Measurements from ENCODE around the gene CAMLG. TPM values are rescaled to one million over a fixed set of nuclear protein-coding genes. Genes with fewer than 3 reads are reported as not detected.
A peak's percentile ranks its signal among the peaks of the same experiment; 100 is the strongest.

Gene CAMLG
- total and polyA plus RNA-seq, 2 of the 13 experiments (the other 11 are each of a cell fraction or from before 2014, with no cell fraction given), result 14.2 to 19.8 TPM

DNA sequence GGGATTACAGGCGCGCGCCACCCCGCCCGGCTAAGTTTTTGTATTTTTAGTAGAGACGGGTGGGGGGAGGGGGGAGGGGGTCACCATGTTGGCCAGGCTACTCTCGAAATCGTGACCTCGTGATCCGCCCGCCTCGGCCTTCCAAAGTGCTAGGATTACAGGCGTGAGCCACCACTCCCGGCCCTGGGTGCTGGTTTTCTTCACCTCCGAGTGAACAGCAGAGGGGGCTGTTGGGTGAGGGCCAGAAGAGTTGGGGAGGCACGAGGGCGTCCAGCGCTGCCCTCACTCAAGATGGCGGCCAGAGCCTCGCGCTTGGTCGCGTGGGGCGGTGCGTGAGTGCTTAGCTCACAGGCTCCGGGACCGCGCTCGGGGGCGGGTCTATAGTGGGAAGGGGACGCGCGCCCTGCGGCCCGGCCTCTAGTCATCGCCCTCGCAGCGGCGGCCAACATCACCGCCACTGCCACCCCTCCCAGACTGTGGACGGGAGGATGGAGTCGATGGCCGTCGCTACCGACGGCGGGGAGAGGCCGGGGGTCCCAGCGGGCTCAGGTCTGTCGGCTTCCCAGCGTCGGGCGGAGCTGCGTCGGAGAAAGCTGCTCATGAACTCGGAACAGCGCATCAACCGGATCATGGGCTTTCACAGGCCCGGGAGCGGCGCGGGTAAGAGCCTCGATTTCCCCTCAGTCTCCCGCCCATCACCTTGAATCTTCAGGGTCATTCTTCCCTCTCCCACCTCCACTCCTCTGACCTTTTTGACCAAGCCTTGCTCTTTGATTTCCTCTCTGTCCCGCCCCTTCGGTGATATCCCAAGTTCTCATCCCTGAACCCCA, at the start of gene CAMLG (continued):
- TF ChIP-seq, protein P1, sequence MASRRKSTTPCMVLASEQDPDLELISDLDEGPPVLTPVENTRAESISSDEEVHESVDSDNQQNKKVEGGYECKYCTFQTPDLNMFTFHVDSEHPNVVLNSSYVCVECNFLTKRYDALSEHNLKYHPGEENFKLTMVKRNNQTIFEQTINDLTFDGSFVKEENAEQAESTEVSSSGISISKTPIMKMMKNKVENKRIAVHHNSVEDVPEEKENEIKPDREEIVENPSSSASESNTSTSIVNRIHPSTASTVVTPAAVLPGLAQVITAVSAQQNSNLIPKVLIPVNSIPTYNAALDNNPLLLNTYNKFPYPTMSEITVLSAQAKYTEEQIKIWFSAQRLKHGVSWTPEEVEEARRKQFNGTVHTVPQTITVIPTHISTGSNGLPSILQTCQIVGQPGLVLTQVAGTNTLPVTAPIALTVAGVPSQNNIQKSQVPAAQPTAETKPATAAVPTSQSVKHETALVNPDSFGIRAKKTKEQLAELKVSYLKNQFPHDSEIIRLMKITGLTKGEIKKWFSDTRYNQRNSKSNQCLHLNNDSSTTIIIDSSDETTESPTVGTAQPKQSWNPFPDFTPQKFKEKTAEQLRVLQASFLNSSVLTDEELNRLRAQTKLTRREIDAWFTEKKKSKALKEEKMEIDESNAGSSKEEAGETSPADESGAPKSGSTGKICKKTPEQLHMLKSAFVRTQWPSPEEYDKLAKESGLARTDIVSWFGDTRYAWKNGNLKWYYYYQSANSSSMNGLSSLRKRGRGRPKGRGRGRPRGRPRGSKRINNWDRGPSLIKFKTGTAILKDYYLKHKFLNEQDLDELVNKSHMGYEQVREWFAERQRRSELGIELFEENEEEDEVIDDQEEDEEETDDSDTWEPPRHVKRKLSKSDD (CRISPR knock-in tag; IDR thresholded peaks at IDR 0.05; ENCODE audit: low read depth), result peak; percentile 99
- TF ChIP-seq NCOA1 (CRISPR knock-in tag; IDR thresholded peaks at IDR 0.05) (no peak; the same call in 1 of the 2 replicates), YY1 (IDR thresholded peaks at IDR 0.05; ENCODE audit: insufficient read depth, insufficient replicate concordance, low read depth, low read length) (peak; percentile 99), ZFP36L2 (CRISPR knock-in tag; IDR thresholded peaks at IDR 0.05) (no peak; the same call in 1 of the 2 replicates), KDM3A (CRISPR knock-in tag; IDR thresholded peaks at IDR 0.05; ENCODE audit: low read depth) (peak; percentile 93), CBX5 (CRISPR knock-in tag; IDR thresholded peaks at IDR 0.05; ENCODE audit: borderline replicate concordance) (peak; percentile 79; the same call in 1 of the 2 replicates), ZNF253 (CRISPR knock-in tag; IDR thresholded peaks at IDR 0.05; ENCODE audit: borderline replicate concordance) (peak; percentile 48; the same call in 1 of the 2 replicates), FOXA1 (IDR thresholded peaks at IDR 0.05) (no peak), FOXA1 (CRISPR knock-in tag; IDR thresholded peaks at IDR 0.05) (no peak), U2AF2 (IDR thresholded peaks at IDR 0.05; ENCODE audit: low read depth, low read length) (no peak), ZNF839 (CRISPR knock-in tag; IDR thresholded peaks at IDR 0.05; ENCODE audit: borderline replicate concordance) (peak; percentile 98; the same call in 1 of the 2 replicates), MLLT10 (CRISPR knock-in tag; IDR thresholded peaks at IDR 0.05) (no peak), ZNF569 (CRISPR knock-in tag; IDR thresholded peaks at IDR 0.05; ENCODE audit: borderline replicate concordance) (no peak), ZNF672 (CRISPR knock-in tag; IDR thresholded peaks at IDR 0.05) (no peak), ATF7-NPFF (CRISPR knock-in tag; IDR thresholded peaks at IDR 0.05; ENCODE audit: low read depth) (peak; percentile 76), XBP1 (CRISPR knock-in tag; IDR thresholded peaks at IDR 0.05) (no peak), HMGA1 (CRISPR knock-in tag; conservative IDR thresholded peaks at IDR 0.05) (no peak)
- TF ChIP-seq, protein P2, sequence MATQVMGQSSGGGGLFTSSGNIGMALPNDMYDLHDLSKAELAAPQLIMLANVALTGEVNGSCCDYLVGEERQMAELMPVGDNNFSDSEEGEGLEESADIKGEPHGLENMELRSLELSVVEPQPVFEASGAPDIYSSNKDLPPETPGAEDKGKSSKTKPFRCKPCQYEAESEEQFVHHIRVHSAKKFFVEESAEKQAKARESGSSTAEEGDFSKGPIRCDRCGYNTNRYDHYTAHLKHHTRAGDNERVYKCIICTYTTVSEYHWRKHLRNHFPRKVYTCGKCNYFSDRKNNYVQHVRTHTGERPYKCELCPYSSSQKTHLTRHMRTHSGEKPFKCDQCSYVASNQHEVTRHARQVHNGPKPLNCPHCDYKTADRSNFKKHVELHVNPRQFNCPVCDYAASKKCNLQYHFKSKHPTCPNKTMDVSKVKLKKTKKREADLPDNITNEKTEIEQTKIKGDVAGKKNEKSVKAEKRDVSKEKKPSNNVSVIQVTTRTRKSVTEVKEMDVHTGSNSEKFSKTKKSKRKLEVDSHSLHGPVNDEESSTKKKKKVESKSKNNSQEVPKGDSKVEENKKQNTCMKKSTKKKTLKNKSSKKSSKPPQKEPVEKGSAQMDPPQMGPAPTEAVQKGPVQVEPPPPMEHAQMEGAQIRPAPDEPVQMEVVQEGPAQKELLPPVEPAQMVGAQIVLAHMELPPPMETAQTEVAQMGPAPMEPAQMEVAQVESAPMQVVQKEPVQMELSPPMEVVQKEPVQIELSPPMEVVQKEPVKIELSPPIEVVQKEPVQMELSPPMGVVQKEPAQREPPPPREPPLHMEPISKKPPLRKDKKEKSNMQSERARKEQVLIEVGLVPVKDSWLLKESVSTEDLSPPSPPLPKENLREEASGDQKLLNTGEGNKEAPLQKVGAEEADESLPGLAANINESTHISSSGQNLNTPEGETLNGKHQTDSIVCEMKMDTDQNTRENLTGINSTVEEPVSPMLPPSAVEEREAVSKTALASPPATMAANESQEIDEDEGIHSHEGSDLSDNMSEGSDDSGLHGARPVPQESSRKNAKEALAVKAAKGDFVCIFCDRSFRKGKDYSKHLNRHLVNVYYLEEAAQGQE (IDR thresholded peaks at IDR 0.05; ENCODE audit: borderline replicate concordance in 1 of 2, low read depth in 1 of 2, low read length in 2 of 2), result no peak
- TF ChIP-seq, protein P3, sequence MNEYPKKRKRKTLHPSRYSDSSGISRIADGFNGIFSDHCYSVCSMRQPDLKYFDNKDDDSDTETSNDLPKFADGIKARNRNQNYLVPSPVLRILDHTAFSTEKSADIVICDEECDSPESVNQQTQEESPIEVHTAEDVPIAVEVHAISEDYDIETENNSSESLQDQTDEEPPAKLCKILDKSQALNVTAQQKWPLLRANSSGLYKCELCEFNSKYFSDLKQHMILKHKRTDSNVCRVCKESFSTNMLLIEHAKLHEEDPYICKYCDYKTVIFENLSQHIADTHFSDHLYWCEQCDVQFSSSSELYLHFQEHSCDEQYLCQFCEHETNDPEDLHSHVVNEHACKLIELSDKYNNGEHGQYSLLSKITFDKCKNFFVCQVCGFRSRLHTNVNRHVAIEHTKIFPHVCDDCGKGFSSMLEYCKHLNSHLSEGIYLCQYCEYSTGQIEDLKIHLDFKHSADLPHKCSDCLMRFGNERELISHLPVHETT (CRISPR knock-in tag; conservative IDR thresholded peaks at IDR 0.05), result no peak; the same call in 1 of the 2 replicates
- TF ChIP-seq, protein P4, sequence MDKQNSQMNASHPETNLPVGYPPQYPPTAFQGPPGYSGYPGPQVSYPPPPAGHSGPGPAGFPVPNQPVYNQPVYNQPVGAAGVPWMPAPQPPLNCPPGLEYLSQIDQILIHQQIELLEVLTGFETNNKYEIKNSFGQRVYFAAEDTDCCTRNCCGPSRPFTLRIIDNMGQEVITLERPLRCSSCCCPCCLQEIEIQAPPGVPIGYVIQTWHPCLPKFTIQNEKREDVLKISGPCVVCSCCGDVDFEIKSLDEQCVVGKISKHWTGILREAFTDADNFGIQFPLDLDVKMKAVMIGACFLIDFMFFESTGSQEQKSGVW (CRISPR knock-in tag; IDR thresholded peaks at IDR 0.05; ENCODE audit: borderline replicate concordance), result no peak
